WTC11 (cell line): ENCODE results near the gene STK26. TPM values are rescaled to one million over a fixed set of nuclear protein-coding genes. Genes with fewer than 3 reads are reported as not detected.

Source experiments
- ATAC-seq: fragments of 200-7000 bp; cut with Tn5 transposase; 2 replicates; pipeline ENCODE4 v1.10.0; 2021; ENCODE audit warnings: mild to moderate bottlenecking, moderate library complexity
- CTCF ChIA-PET: fragments of 300-600 bp; sonication (Branson Sonifier 250); formaldehyde crosslinking; loops from one replicate; lab custom pipeline; 2021; ENCODE audit warnings: antibody characterized with exemption; lab: Charles Lee
- POLR2A ChIA-PET: fragments of 350-600 bp; sonication (Branson Sonifier 250); formaldehyde crosslinking; loops from one replicate; lab custom pipeline; 2021; ENCODE audit warnings: antibody characterized with exemption; lab: Charles Lee
- DNase-seq: peaks from one replicate; pipeline ENCODE4 v3.0.0; 2021; ENCODE audit warnings: low spot score
- H3K27ac Mint-ChIP-seq: 2 replicates; pipeline ENCODE4 v1.8.0; 2021; ENCODE audit warnings: mixed read lengths
- H3K27me3 Mint-ChIP-seq: 2 replicates; pipeline ENCODE4 v1.8.0; 2021; ENCODE audit warnings: low read depth, mild to moderate bottlenecking, moderate library complexity, mixed read lengths
- H3K36me3 Mint-ChIP-seq: 2 replicates; pipeline ENCODE4 v1.8.0; 2021; ENCODE audit warnings: mixed read lengths
- H3K4me1 Mint-ChIP-seq: 2 replicates; pipeline ENCODE4 v1.8.0; 2022; ENCODE audit warnings: mixed read lengths
- H3K4me3 Mint-ChIP-seq: 2 replicates; pipeline ENCODE4 v1.8.0; 2021; ENCODE audit warnings: mild to moderate bottlenecking, moderate library complexity, mixed read lengths
- H3K9me3 Mint-ChIP-seq: 2 replicates; pipeline ENCODE4 v1.8.0; 2021; ENCODE audit warnings: mixed read lengths
- AFF4 ChIP-seq: sonication (generic); formaldehyde crosslinking; IDR thresholded peaks from 2 replicates; pipeline ENCODE4 v1.8.1; 2023; ENCODE audit warnings: mild to moderate bottlenecking, missing genetic modification reagents, borderline replicate concordance
- AR ChIP-seq: fragments of 250-450 bp; sonication (Bioruptor Pico); IDR thresholded peaks from 2 replicates; pipeline ENCODE4 v1.9.0; 2021; ENCODE audit warnings: mild to moderate bottlenecking
- CTCF ChIP-seq: fragments of 200-600 bp; IDR thresholded peaks from 2 replicates; pipeline ENCODE4 v1.8.0; 2022; ENCODE audit warnings: antibody characterized with exemption
- E2F1 ChIP-seq: sonication (generic); formaldehyde crosslinking; IDR thresholded peaks from 2 replicates; pipeline ENCODE4 v1.8.0; 2022; ENCODE audit warnings: mild to moderate bottlenecking, missing genetic modification reagents
- E2F5 ChIP-seq: sonication (generic); formaldehyde crosslinking; IDR thresholded peaks from 2 replicates; pipeline ENCODE4 v1.8.1; 2022; ENCODE audit warnings: mild to moderate bottlenecking, moderate library complexity, missing genetic modification reagents
- GTF2I ChIP-seq: fragments of 250-450 bp; sonication (Bioruptor Pico); conservative IDR thresholded peaks from 2 replicates; pipeline ENCODE4 v1.4.0; 2021; ENCODE audit warnings: mild to moderate bottlenecking
- KAT7 ChIP-seq: sonication (generic); formaldehyde crosslinking; IDR thresholded peaks from 2 replicates; pipeline ENCODE4 v1.8.1; 2023; ENCODE audit warnings: missing genetic modification reagents, mild to moderate bottlenecking, borderline replicate concordance
- MAX ChIP-seq: sonication (generic); formaldehyde crosslinking; IDR thresholded peaks from 2 replicates; pipeline ENCODE4 v1.8.0; 2022; ENCODE audit warnings: mild to moderate bottlenecking, missing genetic modification reagents
- MYBL2 ChIP-seq: sonication (generic); formaldehyde crosslinking; IDR thresholded peaks from 2 replicates; pipeline ENCODE4 v1.8.1; 2023; ENCODE audit warnings: mild to moderate bottlenecking, moderate library complexity, missing genetic modification reagents
- RORB ChIP-seq: fragments of 250-450 bp; sonication (Bioruptor Pico); IDR thresholded peaks from 2 replicates; pipeline ENCODE4 v1.9.0; 2021; ENCODE audit warnings: mild to moderate bottlenecking
- STAT6 ChIP-seq: sonication (generic); formaldehyde crosslinking; conservative IDR thresholded peaks from 2 replicates; pipeline ENCODE4 v1.8.1; 2023; ENCODE audit warnings: mild to moderate bottlenecking, low read depth, missing genetic modification reagents, moderate library complexity
- TCF7 ChIP-seq: sonication (generic); formaldehyde crosslinking; IDR thresholded peaks from 2 replicates; pipeline ENCODE4 v1.8.0; 2022; ENCODE audit warnings: mild to moderate bottlenecking, low read depth, missing genetic modification reagents, moderate library complexity
- TEAD4 ChIP-seq: sonication (generic); formaldehyde crosslinking; IDR thresholded peaks from 2 replicates; pipeline ENCODE4 v1.8.0; 2022; ENCODE audit warnings: mild to moderate bottlenecking, missing genetic modification reagents
- ZBTB21 ChIP-seq: sonication (generic); formaldehyde crosslinking; IDR thresholded peaks from 2 replicates; pipeline ENCODE4 v1.8.1; 2023; ENCODE audit warnings: mild to moderate bottlenecking, missing genetic modification reagents, borderline replicate concordance
- ZMAT4 ChIP-seq: fragments of 250-450 bp; sonication (Bioruptor Pico); IDR thresholded peaks from 2 replicates; pipeline ENCODE4 v1.9.0; 2021; ENCODE audit warnings: mild to moderate bottlenecking
- ZNF121 ChIP-seq: sonication (generic); formaldehyde crosslinking; IDR thresholded peaks from 2 replicates; pipeline ENCODE4 v1.8.0; 2023; ENCODE audit warnings: missing genetic modification reagents
- ZNF416 ChIP-seq: fragments of 250-450 bp; sonication (Bioruptor Pico); IDR thresholded peaks from 2 replicates; pipeline ENCODE4 v1.9.0; 2021; ENCODE audit warnings: mild to moderate bottlenecking, inconsistent platforms
- ZNF423 ChIP-seq: fragments of 250-450 bp; sonication (Bioruptor Pico); IDR thresholded peaks from 2 replicates; pipeline ENCODE4 v2.1.2; 2022; ENCODE audit warnings: mild to moderate bottlenecking, moderate library complexity
- ZNF671 ChIP-seq: fragments of 250-450 bp; sonication (Bioruptor Pico); IDR thresholded peaks from 2 replicates; pipeline ENCODE4 v1.8.0; 2021; ENCODE audit warnings: mild to moderate bottlenecking
- total RNA-seq: library from RNA; stranded (reverse); gene quantifications from 3 replicates; pipeline ENCODE4 v1.2.3, GENCODE V29; 2021

Gene STK26
- total RNA-seq, 1 experiment from 2014 or later: 77.6 TPM

GRCh38 chrX:132101206-132101605 lies 78.1 kb downstream of the STK26 start:
- no peak for DNase-seq
- no peaks in the 10 kb centered on the region for H3K4me1 Mint-ChIP-seq
- H3K27me3 Mint-ChIP-seq: peaks cover 2% of the 10 kb centered on the region; the same call in 1 of the 2 replicates
- H3K36me3 Mint-ChIP-seq: no peaks in the 10 kb centered on the region
- POLR2A ChIA-PET: no interaction called here
- no peaks in the 10 kb centered on the region for H3K9me3 Mint-ChIP-seq
- no peak overlapping the region for H3K27ac Mint-ChIP-seq
- TF ChIP-seq E2F5 (CRISPR knock-in tag) (no peak), MAX (CRISPR knock-in tag) (no peak), ZNF671 (CRISPR knock-in tag) (no peak), MYBL2 (CRISPR knock-in tag) (no peak), AFF4 (CRISPR knock-in tag) (no peak), AR (no peak), TCF7 (CRISPR knock-in tag) (no peak), KAT7 (no peak), ZNF423 (CRISPR knock-in tag) (no peak), TEAD4 (CRISPR knock-in tag) (no peak), CTCF (no peak), ZMAT4 (CRISPR knock-in tag) (no peak), STAT6 (CRISPR knock-in tag) (no peak), ZNF416 (CRISPR knock-in tag) (no peak), ZBTB21 (CRISPR knock-in tag) (no peak), GTF2I (CRISPR knock-in tag) (no peak), E2F1 (no peak), RORB (no peak), ZNF121 (CRISPR knock-in tag) (no peak)
- TF ChIP-seq, all 79 proteins: peak for 0
- CTCF ChIA-PET: interaction anchor here (0.6 kb wide), 1 partner anchor 9 kb away, joined by 3 read pairs; no protein-coding TSS in a partner anchor
- no peak overlapping the region for H3K4me3 Mint-ChIP-seq
- ATAC-seq: no peak
